ENCODE measurements around the gene ACTRT2.

The ACTRT2 gene

DNA sequence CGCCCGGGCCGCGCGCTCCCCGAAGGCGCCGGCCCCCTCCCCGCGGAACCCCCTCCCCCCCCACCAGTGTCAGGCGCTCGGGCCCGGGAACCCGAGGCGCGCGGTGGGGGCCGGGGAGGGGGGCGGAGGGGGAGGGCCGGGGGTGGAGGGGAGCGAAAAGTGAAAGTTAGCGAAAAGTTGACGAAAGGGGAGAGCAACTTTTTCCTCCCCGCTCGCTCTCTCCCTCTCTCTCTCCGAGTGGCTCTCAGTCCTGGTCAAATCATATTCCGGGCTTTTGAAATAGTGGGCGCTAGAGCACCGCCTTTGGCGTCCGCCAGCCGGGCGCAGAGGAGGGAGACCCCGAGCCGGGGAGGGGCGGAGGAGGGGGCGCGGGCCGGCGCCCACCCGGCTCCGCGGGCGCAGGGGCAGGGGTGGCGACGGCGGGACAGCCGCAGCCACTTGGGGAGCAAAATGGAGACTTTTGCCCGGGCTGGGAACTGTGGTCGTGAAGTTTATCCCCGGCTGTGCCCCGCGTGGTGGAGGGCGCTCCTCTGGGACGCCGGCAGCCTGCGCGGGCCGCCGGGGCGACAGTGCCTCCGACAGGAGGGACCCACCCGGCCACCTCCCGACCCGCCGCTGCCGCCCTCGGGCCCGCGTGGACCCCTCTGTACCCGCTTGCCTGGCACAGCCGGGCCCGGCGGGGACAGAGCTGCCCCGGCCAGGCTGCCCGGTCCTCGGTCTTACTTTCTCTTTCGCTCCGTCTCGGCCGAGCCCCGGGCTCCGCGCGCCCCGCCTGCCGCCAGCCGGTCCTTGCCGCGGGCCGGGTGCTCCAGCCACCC lies 48.4 kb downstream of the ACTRT2 start:
- no peak for DNase-seq (ENCODE audit: low read depth in 2 of 2)

DNA sequence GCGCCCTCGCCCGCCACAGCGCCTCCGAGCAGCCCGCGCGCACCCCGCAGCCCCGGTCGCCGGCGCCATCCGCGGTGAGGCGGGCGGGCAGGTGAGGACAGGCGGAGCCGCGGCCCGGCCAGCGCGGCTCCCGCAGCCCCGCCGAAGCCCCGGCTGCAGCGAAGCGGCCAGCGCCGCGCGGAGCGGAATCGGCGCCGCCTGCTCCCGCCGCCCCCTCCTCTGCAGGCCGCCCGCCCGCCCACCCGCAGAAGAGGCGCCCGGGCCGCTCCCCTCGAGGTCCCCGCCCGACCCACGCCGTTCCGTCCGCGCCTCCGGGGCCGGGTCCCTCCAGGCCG lies 49.0 kb downstream of the ACTRT2 start:
- no peak for DNase-seq (ENCODE audit: low read depth in 2 of 2)

DNA sequence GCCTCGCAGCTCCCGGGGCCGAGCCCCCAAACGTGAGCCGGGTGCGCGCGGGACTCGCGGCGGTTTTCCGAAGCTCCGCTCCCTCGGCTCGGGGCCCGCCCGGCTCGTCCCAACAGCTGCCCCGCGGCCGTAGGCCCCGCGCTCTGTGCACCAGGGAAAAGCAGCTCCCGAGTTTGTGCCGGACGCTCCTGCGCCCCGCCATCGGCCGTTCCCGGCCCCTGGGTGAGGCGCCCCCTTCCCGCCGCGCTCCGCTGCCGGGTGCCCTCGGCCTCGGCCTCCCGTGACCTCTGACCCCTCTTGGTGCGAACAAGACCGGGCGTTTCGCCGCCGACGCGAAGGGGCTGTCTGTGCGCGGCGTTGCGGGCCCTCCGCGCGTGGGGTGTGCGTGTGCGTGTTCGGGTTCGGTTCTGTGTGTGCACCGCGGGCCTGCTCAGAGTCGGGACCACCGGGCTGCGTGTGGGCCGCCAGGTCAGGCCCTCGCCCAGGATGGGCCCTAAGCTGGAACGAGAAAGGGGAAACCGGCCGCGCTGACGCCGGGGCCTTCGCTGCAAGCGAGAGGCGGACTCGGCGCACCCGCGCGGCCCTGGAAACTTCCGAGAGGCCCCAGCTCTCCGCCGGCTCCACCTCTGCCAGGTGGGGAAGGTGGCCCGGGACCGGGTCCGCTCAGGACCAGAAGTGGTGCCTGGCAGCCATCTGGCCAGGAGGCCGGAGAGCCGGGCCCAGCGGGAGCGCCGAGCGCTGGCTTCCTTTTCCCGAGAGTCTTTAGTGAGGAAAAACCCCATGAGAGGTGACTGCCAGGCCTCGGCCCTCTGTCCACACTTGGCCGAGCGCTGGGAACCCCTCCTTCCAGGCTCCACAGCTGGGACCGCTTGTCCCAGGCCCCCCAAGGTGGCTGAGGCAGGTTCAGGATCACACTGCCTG lies 49.6 kb downstream of the ACTRT2 start:
- no peak for DNase-seq (ENCODE audit: low read depth in 2 of 2)

- DNase-seq (ENCODE audit: low read depth in 2 of 2): no peak
These were observed 50.5 kb downstream of the ACTRT2 start for GRCh38 chr1:3071565-3072390.
